Ecto neural progenitor cell (in vitro differentiated cells): ENCODE measurements around the gene COA5.
A peak's percentile ranks its signal among the peaks of the same experiment; 100 is the strongest.

ENCODE experiments used
- DNase-seq: peaks from one replicate; pipeline ENCODE4 v3.0.0-alpha.2; 2018; ENCODE audit warnings: low spot score

COA5 gene

GRCh38 chr2:98571796-98572195 is 36.5 kb downstream of the COA5 start:
- no peak for DNase-seq

- DNase-seq: no peak
These were observed 37.1 kb downstream of the COA5 start for GRCh38 chr2:98571121-98571701.

- DNase-seq: no peak
These were observed 38.0 kb downstream of the COA5 start for GRCh38 chr2:98570356-98570755.

- no peak for DNase-seq
These were observed 38.4 kb downstream of the COA5 start for GRCh38 chr2:98569915-98570314.

- peak; percentile 71 for DNase-seq
These were observed 39.0 kb downstream of the COA5 start for GRCh38 chr2:98569197-98569793.

- DNase-seq: no peak
These were observed 40.0 kb downstream of the COA5 start for GRCh38 chr2:98568161-98568956.

- no peak for DNase-seq
These were observed 42.4 kb downstream of the COA5 start for GRCh38 chr2:98565941-98566340.

- no peak for DNase-seq
These were observed 42.9 kb downstream of the COA5 start for GRCh38 chr2:98565286-98565860.

- DNase-seq: no peak
These were observed 43.7 kb downstream of the COA5 start for GRCh38 chr2:98564541-98565132.

- no peak for DNase-seq
These were observed 44.9 kb downstream of the COA5 start for GRCh38 chr2:98563394-98563793.

- no peak for DNase-seq
These were observed 46.2 kb downstream of the COA5 start for GRCh38 chr2:98561902-98562695.

GRCh38 chr2:98561018-98561417 is 47.3 kb downstream of the COA5 start:
- DNase-seq: no peak

GRCh38 chr2:98560256-98560771 is 48.0 kb downstream of the COA5 start:
- no peak for DNase-seq

- no peak for DNase-seq
These were observed 48.7 kb downstream of the COA5 start for GRCh38 chr2:98559581-98559980.

GRCh38 chr2:98558852-98559530 is 49.3 kb downstream of the COA5 start:
- no peak for DNase-seq

GRCh38 chr2:98556344-98557033 is 51.8 kb downstream of the COA5 start:
- no peak for DNase-seq

GRCh38 chr2:98555696-98556095 is 52.6 kb downstream of the COA5 start:
- no peak for DNase-seq

GRCh38 chr2:98554116-98554861 is 54.0 kb downstream of the COA5 start:
- no peak for DNase-seq

GRCh38 chr2:98552499-98553179 is 55.7 kb downstream of the COA5 start:
- DNase-seq: no peak
